IPS DF 6.9 (cell line): ENCODE results near the gene AHSP.
A peak's percentile ranks its signal among the peaks of the same experiment; 100 is the strongest.
"Not testable (repeated sequence)": the region's sequence is repeated elsewhere in the genome, so short reads cannot be mapped to it uniquely, and the experiment has no call there.

Experiments
- DNase-seq: peaks from one replicate; pipeline ENCODE4 v3.0.0-alpha.2; 2013; ENCODE audit warnings: low read depth, low spot score
- H3K27ac ChIP-seq: one replicate; pipeline ENCODE4 v1.5.1; 2013; ENCODE audit warnings: low read length, control low read depth
- H3K27me3 ChIP-seq: 2 replicates; pipeline ENCODE4 v1.6.1; 2013; ENCODE audit warnings: mild to moderate bottlenecking, low read length; ENCODE audit not compliant: control insufficient read depth, insufficient read depth
- H3K36me3 ChIP-seq: 2 replicates; pipeline ENCODE4 v1.6.1; 2013; ENCODE audit warnings: low read length; ENCODE audit not compliant: control insufficient read depth, insufficient read depth
- H3K4me1 ChIP-seq: 2 replicates; pipeline ENCODE4 v1.6.1; 2013; ENCODE audit warnings: low read length; ENCODE audit not compliant: control insufficient read depth, insufficient read depth
- H3K4me3 ChIP-seq: 2 replicates; pipeline ENCODE4 v1.5.1; 2013; ENCODE audit warnings: mild to moderate bottlenecking, low read length
- H3K9me3 ChIP-seq: 2 replicates; pipeline ENCODE4 v1.6.1; 2013; ENCODE audit warnings: low read length, inconsistent platforms; ENCODE audit not compliant: control insufficient read depth, insufficient read depth
- WGBS: extraction: QIAGEN DNeasy Blood & Tissue Kit; methylation state at CpG from one replicate; pipeline ENCODE4 v1.1.7; 2013; ENCODE audit warnings: mixed read lengths, missing lambda C conversion rate; ENCODE audit not compliant: insufficient read length, insufficient coverage; 5-methylcytosine and 5-hydroxymethylcytosine counted together

The AHSP gene

DNA sequence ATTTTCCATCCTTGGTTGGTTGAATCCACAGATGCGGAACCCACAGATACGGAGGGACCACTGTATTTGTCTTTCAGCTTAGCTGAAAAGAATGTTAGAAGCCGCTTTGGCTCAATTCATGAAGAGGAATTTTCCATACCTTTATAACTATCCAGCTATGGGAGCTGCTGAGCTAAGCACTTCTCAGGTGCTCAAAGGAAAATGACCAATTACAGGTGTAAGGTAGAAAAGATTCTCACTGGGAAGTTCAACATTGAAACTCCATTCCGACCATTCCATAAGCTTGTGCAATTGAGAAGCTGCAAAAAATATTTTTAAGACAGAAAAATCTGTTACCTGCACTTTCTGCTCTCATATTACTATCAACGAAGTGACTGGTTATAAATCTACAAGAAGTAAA is 2.7 kb downstream of the AHSP start:
- WGBS: no CpG with 5 or more reads among the region's 5 CpGs
- no peaks in the 10 kb centered on the region for H3K36me3 ChIP-seq
- peaks cover 10% of the 10 kb centered on the region; the same call in 1 of the 2 replicates for H3K27me3 ChIP-seq
- DNase-seq: no peak
- H3K9me3 ChIP-seq: no peaks in the 10 kb centered on the region
- no peak overlapping the region for H3K27ac ChIP-seq
- peaks cover 2% of the 10 kb centered on the region; the same call in 1 of the 2 replicates for H3K4me1 ChIP-seq
- no peak overlapping the region for H3K4me3 ChIP-seq

DNA sequence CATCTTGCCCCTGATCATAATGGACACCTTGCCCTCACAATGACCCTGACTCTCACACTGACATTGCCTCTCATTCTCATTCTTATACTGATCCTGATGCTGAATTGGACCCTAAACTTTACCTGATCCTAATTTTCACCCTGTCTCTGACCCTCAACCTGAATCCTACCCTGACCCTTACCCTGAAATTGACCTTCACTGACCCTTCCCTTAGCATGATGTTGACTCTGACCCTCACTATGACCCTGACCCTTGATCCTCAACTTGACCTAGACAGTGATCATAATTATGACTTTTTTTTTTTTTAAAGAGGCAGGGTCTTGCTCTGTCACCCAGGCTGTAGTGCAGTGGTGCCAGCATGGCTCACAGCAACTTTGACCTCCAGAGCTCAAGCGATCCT is 3.4 kb downstream of the AHSP start:
- Histone ChIP-seq H3K27ac (no peak overlapping the region), H3K36me3 (no peaks in the 10 kb centered on the region), H3K4me1 (peaks cover 2% of the 10 kb centered on the region; the same call in 1 of the 2 replicates), H3K4me3 (no peak overlapping the region), H3K9me3 (no peaks in the 10 kb centered on the region), H3K27me3 (peaks cover 10% of the 10 kb centered on the region; the same call in 1 of the 2 replicates)
- DNase-seq: no peak
- WGBS: no CpG with 5 or more reads among the region's 1 CpG

DNA sequence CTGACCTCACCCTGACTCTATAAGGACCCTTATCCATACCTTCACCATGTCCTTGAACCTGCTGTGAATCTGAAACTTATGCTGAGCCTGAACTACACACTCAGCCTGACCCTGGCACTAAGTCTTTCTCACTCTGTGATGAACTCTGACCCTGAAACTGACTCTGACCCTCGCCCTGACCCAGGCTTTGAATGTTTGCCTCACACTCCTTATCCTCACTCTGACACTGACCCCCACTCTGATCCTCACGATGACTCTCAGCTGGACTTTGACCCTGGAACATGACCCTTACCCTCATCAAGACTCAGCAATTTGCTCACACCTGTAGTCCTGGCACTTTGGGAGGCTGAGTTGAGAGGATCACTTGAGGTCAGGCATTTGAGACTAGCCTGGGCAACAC is 4.4 kb downstream of the AHSP start:
- H3K4me3 ChIP-seq: no peak overlapping the region
- H3K27me3 ChIP-seq: peaks cover 10% of the 10 kb centered on the region; the same call in 1 of the 2 replicates
- no peaks in the 10 kb centered on the region for H3K36me3 ChIP-seq
- no CpG with 5 or more reads among the region's 2 CpGs for WGBS
- H3K4me1 ChIP-seq: peaks cover 2% of the 10 kb centered on the region; the same call in 1 of the 2 replicates
- no peak overlapping the region for H3K27ac ChIP-seq
- no peak for DNase-seq
- no peaks in the 10 kb centered on the region for H3K9me3 ChIP-seq

DNA sequence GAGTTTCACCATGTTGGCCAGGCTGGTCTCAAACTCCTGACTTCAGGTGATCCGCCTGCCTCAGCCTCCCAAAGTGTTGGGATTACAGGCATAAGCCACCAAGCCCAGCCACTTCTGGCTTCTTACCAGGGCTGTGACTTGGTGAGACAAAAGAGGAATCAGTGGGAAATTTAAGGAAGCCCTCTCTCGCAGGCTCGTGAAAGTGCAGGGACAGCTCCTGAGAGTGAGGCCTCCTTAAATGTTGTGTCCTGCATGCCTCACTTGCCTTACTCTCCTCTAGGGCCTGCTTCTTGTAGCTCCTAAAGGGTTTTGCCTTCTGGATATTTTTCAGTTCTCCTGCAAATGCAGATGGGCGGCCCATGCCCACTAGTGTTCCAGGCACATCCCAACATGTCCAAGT is 5.2 kb downstream of the AHSP start:
- no peak for DNase-seq
- Histone ChIP-seq H3K4me1 (peaks cover 2% of the 10 kb centered on the region; the same call in 1 of the 2 replicates), H3K27ac (no peak overlapping the region), H3K9me3 (no peaks in the 10 kb centered on the region), H3K27me3 (peaks cover 10% of the 10 kb centered on the region; the same call in 1 of the 2 replicates), H3K4me3 (no peak overlapping the region), H3K36me3 (no peaks in the 10 kb centered on the region)
- no CpG with 5 or more reads among the region's 4 CpGs for WGBS

DNA sequence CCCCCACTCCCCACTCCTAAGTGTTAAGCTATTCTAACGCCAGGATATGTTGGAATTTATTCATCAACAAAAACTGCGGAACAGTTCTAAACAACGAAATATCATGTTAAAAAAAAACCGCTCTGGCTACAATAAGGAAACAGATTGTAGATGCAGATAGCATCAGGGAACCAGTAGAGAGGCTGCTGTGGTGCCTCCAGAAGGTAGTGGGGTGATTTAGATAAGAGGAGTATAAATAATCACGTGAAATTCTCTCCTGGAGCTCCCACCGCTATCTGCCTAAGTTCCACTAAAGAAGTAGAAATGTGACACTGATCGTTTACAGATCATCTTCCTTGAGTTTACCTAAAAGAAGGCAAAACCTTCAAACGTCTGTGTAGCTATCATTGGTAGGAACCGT is 8.0 kb downstream of the AHSP start:
- H3K27ac ChIP-seq: no peak overlapping the region
- no peaks in the 10 kb centered on the region for H3K9me3 ChIP-seq
- H3K36me3 ChIP-seq: no peaks in the 10 kb centered on the region
- no peak for DNase-seq
- no peak overlapping the region for H3K4me3 ChIP-seq
- no CpG with 5 or more reads among the region's 9 CpGs for WGBS
- H3K4me1 ChIP-seq: no peaks in the 10 kb centered on the region
- H3K27me3 ChIP-seq: no peaks in the 10 kb centered on the region

DNA sequence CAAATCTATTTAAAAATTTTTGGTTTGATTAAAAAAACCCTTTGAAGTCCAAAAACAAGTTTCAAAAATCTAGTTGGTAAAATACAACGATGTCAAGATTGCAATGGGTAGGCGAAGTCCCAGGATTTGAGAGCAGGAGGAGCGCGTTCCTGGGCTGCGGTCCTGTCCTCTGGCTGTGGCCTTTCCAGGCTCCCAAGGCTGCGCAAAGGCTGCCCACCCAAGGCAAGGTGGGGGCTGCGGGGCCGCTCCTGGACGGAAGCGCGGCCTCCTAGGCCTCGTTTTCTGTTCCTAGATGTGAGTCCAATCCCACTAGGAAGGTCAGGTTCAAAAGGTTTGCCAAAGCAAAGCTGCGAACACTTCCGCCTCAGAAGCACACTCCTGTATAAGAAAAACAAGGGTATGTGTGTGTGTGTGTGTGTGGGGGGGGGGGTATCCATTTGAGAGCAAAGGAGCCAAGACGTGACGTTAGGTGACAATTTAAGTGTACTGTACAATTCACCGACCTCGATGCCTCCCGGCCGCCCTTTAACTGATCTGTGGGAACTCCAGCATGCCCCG is 9.2 kb downstream of the AHSP start:
- no peak overlapping the region for H3K27ac ChIP-seq
- no peak overlapping the region; the same call in 1 of the 2 replicates for H3K4me3 ChIP-seq
- H3K36me3 ChIP-seq: no peaks in the 10 kb centered on the region
- no peaks in the 10 kb centered on the region for H3K9me3 ChIP-seq
- no peak for DNase-seq
- no CpG with 5 or more reads among the region's 21 CpGs for WGBS
- H3K4me1 ChIP-seq: no peaks in the 10 kb centered on the region
- H3K27me3 ChIP-seq: no peaks in the 10 kb centered on the region

DNA sequence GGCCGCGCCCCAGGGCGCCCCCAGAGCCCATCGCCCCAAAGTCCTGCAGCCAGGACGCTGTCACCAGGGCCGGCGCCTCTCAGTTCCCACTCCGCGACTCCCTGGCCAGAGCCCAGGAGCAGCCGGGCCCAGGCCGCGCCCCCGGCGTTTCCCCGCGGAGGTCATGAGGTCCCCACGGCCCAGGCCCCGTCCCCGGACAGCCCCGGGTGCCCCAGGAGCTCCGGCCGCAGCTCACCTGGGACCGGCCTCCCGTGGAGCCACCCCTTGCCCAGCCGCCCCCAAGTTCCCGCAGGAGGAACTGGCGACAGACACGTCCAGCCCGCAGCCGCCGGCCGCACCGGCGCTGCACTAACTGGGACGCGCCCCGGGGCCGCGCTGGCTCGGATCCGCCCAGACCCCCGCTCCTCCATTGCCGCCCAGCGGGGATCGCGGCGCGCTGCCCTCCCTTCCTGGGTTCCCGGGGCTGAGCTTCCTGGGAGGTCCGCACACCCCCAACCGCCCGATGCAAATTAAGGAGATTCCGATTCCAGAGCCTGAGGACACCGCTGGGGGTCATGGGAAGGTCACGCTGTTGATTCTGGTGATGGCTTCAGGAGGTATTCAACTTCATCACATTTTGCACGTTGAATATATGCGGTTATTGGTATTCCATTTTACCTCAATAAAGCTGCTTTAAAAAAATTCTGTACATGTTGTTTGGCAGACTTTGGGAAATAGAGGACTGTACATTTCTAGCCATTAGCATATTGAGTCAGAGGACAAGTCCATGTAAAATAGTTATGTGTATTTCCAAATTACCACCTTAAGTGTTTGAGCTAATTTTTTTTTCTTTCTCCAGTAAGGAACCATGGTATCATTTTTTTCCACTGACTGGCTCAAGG is 9.9 kb downstream of the AHSP start:
- WGBS: no CpG with 5 or more reads among the region's 57 CpGs

DNA sequence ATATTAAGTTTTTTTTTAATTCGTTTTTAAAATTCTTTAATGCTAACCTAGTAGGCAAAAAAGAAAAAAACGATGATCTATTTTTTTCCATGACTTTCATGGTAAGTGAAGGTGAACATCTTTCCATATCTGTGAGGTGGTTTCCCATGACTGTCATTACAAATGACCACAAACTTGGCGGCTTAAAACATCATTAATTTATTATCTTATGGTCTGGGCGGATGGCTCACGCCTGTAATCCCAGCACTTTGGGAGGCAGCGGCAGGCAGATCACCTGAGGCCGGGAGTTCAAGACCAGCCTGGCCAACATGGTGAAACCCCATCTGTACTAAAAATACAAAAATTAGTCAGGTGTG is 10.5 kb downstream of the AHSP start:
- not testable (repeated sequence) for H3K4me1 ChIP-seq, H3K9me3 ChIP-seq, DNase-seq, H3K36me3 ChIP-seq, H3K4me3 ChIP-seq, H3K27ac ChIP-seq, H3K27me3 ChIP-seq
- WGBS: no CpG with 5 or more reads among the region's 7 CpGs

More for the DNA sequence above, 9.9 kb downstream of the AHSP start:
- DNase-seq: no peak
- Histone ChIP-seq H3K27ac (no peak overlapping the region), H3K9me3 (no peaks in the 10 kb centered on the region), H3K4me3 (peak overlapping the region; percentile 48; the same call in 1 of the 2 replicates), H3K27me3 (no peaks in the 10 kb centered on the region), H3K36me3 (no peaks in the 10 kb centered on the region), H3K4me1 (no peaks in the 10 kb centered on the region)

DNA sequence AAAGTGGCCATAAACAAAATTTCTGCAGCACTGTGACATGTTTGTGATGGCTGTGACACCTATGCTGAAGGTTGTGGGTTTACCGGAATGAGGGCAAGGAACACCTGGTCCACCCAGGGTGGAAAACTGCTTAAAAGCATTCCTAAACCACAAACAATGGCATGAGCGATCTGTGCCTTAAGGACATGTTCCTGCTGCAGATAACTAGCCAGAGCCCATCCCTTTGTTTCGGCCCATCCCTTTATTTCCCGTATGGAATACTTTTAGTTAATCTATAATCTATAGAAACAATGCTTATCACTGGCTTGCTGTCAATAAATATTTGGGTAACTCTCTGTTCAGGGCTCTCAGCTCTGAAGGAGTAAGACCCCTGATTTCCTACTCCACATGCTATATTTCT is 12.1 kb downstream of the AHSP start:
- no CpG with 5 or more reads among the region's 4 CpGs for WGBS
- not testable (repeated sequence) for DNase-seq, H3K4me1 ChIP-seq, H3K27ac ChIP-seq, H3K9me3 ChIP-seq, H3K36me3 ChIP-seq, H3K27me3 ChIP-seq, H3K4me3 ChIP-seq

DNA sequence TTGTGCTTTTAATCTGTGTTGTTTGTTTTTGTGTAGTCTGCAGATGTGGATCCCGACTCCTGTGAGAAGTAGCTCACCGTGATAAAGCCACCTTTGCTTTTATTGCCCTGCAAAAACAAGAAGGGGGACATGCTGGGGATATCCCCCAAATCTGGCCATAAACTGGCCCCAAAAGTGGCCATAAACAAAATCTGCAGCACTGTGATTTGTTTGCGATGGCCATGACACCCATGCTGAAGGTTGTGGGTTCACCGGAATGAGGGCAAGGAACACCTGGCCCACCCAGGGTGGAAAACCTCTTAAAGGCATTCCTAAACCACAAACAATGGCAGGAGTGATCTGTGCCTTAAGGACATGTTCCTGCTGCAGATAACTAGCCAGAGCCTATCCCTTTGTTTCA is 15.1 kb downstream of the AHSP start:
- H3K36me3 ChIP-seq: no peaks in the 10 kb centered on the region
- no peak overlapping the region for H3K4me3 ChIP-seq
- no peaks in the 10 kb centered on the region for H3K27me3 ChIP-seq
- H3K9me3 ChIP-seq: no peaks in the 10 kb centered on the region
- H3K4me1 ChIP-seq: no peaks in the 10 kb centered on the region
- no CpG with 5 or more reads among the region's 4 CpGs for WGBS
- no peak for DNase-seq
- no peak overlapping the region for H3K27ac ChIP-seq
